G401.6 (cell line): ENCODE results near the gene ARL6IP4.

Experiments
- FAIRE-seq: peaks from 2 replicates; lab custom pipeline; 2012; peaks lifted over from hg19 to GRCh38; lab: Jason Lieb, UNC

ARL6IP4 gene

GRCh38 chr12:122979001-122979907, 1.2 kb upstream of the ARL6IP4 start:
- no peak for FAIRE-seq

GRCh38 chr12:122979908-122980182, 636 bp upstream of the ARL6IP4 start:
- FAIRE-seq = no peak

GRCh38 chr12:122981036-122981471, 573 bp downstream of the ARL6IP4 start:
- no peak for FAIRE-seq

- FAIRE-seq = no peak
Observed at GRCh38 chr12:122981587-122982476, 1.4 kb downstream of the ARL6IP4 start.

- no peak for FAIRE-seq
Observed at GRCh38 chr12:122982477-122982815, 2.0 kb downstream of the ARL6IP4 start.

GRCh38 chr12:122982963-122983788, 2.7 kb downstream of the ARL6IP4 start:
- no peak for FAIRE-seq

GRCh38 chr12:122983789-122984515, 3.5 kb downstream of the ARL6IP4 start:
- no peak for FAIRE-seq

GRCh38 chr12:122984612-122985337, 4.3 kb downstream of the ARL6IP4 start:
- FAIRE-seq = no peak

- FAIRE-seq = no peak
Observed at GRCh38 chr12:122985338-122986257, 5.1 kb downstream of the ARL6IP4 start.

- no peak for FAIRE-seq
Observed at GRCh38 chr12:122986258-122986871, 5.9 kb downstream of the ARL6IP4 start.

GRCh38 chr12:122987086-122987951, 6.8 kb downstream of the ARL6IP4 start:
- no peak for FAIRE-seq

GRCh38 chr12:122988036-122988435, 7.6 kb downstream of the ARL6IP4 start:
- no peak for FAIRE-seq

- FAIRE-seq = no peak
Observed at GRCh38 chr12:122988612-122989212, 8.2 kb downstream of the ARL6IP4 start.

GRCh38 chr12:122989225-122989839, 8.9 kb downstream of the ARL6IP4 start:
- FAIRE-seq = no peak

GRCh38 chr12:122989874-122990419, 9.5 kb downstream of the ARL6IP4 start:
- no peak for FAIRE-seq

- FAIRE-seq = no peak
Observed at GRCh38 chr12:122990561-122990960, 10.1 kb downstream of the ARL6IP4 start.

GRCh38 chr12:122990961-122991622, 10.6 kb downstream of the ARL6IP4 start:
- FAIRE-seq = no peak
